ENCODE measurements around the gene WFIKKN1.
"Not testable (repeated sequence)": the region's sequence is repeated elsewhere in the genome, so short reads cannot be mapped to it uniquely, and the experiment has no call there.

WFIKKN1 gene

DNA sequence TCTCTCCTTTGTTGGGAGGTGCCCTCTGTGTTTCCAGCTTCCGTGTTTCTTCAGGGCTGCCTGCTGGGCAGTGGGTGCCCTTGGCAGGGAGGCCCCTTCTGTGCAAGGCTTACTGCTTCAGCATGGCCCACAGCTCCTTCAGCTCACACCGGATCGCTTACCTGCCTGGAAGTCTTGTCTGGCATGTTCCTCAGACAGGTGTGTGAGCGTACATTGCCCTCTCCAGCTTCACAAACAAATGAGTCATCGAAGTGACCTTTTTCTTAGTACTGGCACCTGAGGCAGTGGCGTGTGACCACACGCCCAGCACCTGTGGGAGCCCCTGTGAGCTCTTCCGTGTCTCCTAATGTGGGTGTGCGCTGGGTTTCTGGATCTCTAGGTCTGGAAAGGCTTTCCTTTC lies 37.4 kb upstream of the WFIKKN1 start:
- DNase-seq = no peak

DNA sequence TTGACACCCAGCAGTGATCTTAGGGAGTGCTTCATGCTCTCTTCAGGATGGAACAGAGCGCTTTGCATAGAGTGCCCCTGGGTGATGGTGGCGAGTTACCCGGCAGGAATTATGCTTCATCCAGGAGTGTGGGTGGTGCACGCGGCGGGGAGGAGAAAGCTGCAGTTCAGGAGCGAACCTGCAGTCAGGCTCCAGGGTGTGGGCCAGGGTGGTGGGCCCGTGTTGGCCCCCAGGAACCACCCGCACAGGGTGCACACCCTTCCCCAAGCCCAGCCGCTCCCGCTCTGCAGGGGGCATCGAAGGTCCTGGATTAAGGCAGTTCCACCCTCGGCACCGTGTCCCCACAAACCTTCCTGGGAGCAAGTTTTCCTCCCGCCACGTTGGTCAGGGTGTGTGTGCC lies 37.0 kb upstream of the WFIKKN1 start:
- no peak for DNase-seq

DNA sequence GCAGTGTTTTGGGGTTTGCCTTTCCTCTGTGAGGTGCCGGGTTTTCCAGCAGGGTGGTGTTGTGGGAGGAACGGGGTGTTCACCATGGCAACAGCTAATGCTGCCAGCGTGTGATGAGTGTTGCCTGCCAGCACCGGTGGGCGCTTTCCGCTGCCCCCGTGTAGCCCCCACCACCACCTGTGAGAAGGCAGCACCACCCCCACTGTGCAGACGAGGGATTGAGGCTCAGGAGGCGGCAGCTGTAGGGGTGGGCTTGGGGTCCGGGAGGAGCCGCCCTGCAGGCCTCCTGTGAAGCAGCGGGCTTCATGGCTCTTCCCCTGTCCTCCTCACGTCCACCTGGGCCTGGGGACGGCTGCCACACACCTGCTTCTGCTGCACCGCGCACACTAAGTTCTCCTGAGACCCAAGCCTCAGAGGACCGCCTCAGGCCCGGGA lies 35.7 kb upstream of the WFIKKN1 start:
- no peak for DNase-seq

DNA sequence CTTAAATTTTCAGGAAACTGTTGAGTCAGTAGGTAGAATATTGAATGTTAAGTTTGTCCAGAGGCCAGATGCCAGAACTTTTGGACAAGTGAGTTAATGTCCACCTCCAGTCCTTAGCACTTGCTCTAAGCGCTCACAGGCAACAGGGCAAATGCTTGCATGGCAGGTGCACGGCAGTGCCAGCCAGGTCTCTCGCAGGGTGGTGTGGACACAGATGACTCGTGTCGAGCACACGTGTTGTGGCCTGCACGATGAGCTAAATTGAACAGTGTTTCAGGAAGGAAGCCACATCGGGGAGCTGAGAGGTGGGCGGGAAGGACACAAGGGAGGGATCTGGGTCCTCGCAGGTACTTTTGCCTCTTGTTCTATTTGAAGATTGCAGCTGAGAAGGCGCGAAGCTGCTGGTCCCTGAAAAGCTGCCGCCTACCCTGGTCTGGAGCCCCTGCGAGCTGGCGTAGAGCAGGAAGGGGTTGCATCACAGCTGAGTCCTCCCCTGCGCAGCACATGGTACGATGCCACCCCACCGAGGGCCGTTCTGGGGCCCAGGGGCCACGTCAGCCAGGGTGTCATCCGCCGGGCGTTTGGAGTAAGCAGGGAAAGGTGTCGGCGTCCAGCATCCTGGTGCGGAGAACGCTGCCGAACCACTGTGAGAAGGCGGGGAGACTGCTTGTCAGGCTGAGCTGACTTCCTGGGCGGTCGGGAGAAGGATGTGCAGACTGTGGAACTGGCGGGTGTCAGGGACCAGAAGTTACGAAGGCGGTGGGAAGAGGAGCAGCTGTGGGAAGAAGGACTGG lies 34.6 kb upstream of the WFIKKN1 start:
- DNase-seq = no peak

DNA sequence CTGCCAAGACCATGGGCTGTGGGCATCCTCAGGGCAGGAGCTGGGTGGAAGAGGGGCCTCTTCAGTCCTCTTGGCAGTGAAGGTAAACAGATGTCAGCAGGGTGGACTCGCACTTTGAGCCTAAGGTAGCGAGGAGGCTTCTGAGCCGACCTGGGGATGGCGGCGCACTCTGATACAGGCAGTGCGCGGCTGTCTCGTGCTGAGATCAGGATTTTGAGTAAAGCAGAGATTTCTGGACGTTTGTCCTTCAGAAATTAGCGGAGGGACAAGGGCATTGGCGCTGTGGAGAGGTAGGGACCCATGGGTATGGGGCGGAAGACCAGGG lies 34.1 kb upstream of the WFIKKN1 start:
- no peak for DNase-seq

DNA sequence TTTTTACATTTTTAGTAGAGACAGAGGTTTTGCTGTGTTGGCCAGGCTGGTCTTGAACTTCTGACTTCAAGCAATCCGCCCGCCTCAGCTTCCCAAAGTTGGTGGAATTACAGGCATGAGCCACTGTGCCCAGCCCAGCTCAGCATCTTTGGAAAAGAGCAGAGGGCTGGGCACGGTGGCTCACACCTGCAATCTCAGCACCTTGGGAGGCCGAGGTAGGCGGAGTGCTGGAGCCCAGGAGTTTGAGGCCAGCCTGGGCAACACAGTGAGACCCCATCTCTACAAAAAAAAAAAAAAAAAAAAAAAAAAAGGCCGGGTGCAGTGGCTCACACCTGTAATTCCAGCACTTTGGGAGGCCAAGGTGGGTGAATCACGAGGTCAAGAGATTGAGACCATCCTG lies 33.1 kb upstream of the WFIKKN1 start:
- not testable (repeated sequence) for DNase-seq

DNA sequence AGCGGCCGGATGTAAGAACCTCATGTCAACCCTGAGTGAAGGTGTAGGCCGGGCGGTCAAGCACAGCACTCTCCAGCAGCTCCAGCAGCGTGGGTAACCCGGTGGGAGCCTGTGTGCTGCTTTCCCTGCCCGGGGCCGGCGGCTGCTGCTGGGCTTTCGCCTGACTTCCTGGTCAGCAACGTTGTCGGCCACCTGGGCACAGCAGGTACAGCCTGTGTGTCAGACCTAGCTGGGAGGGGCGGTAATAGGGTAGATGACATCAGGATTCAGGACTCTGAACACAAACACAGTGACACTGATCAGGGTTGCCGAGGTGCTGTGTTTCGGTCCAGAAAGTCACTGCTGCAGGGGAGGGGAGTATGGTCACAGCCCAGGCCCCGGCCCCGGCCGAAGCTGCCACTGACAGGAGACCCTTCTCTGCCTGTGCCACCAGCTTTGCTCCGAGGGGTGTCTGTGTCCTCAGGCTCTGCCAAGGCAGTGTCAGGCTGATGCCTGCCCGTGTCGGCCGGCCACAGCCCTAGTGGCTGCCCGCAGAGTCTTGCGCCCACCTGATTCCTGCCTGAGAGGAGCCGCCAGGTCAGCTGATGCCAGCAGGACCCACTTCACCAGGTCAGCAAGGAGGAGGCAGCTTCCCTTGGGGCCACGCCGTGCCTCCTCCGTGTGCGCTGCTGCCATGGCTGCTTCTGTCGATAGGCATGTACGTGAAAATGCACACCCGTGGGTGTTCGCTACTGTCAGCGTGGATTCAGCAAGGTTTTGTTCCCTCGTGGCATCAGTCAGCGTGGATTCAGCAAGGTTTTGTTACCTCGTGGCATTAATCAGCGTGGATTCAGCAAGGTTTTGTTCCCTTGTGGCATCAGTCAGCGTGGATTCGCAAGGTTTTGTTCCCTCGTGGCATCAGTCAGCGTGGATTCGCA lies 31.7 kb upstream of the WFIKKN1 start:
- DNase-seq = no peak

DNA sequence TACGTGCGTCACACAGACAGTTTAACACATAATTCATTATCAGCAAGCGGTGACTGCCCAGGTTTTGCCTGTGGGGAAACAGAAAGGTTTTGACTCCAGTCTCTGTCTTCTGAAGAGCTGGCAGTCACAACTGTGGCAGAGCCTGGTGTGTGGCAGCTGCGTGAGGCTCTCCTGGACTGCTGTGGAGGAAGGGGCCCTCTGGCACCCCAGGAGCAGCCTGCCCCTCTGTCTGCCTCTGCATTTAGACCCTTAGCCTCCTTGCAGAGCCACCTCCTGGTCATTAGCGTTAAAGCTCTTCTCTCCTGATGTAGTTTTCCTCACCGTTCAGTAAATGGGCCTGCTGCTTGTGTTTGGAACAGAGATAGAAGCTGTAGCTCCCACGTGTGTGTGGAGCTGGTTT lies 30.0 kb upstream of the WFIKKN1 start:
- DNase-seq = no peak

DNA sequence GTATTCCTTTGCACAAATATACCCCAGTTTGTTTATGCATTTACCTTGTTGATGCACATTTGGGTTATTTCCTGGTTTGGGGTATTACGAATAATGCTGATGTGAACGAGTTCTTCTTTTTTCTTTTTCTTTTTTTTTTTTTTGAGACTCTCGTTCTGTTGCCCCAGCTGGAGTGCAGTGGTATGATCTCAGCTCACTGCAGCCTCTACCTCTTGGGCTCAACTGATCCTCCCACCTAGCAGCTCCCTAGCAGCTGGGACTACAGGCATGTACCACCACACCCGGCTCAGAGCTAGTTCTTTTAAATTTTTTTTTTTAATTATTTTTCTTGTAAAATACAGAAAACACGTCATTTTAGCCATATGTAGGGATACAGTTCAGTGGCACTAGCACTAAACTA lies 26.9 kb upstream of the WFIKKN1 start:
- DNase-seq = no peak

DNA sequence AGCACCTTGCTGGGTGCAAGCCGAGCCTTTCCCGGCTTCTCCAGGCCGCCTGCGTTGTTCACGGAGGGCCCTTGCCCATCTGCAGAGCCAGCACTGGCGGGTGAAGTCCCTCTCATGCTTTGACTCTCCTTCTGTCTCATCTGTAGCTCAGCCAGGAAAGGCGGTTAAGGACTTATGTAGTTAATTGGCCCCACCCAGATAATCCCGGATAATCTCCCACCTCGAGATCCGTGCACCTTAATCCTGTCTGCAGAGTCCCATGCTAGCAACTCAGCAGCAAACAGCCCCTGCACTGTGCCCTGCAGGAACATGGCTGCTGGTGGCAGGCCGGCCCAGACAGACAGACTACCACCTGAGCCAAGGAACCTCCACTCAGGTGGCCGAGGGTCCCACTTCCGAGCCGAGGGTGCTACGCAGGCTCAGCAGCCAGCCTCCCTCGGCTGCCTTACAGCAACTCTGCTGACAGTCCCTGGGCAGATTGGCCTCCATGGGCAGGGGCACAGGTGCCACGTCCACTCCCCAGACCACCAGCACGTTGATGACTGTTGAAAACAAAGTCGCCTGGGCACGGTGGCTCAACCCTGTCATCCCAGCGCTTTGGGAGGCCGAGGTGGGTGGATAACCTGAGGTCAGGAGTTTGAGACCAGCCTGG lies 24.0 kb upstream of the WFIKKN1 start:
- DNase-seq = no peak

DNA sequence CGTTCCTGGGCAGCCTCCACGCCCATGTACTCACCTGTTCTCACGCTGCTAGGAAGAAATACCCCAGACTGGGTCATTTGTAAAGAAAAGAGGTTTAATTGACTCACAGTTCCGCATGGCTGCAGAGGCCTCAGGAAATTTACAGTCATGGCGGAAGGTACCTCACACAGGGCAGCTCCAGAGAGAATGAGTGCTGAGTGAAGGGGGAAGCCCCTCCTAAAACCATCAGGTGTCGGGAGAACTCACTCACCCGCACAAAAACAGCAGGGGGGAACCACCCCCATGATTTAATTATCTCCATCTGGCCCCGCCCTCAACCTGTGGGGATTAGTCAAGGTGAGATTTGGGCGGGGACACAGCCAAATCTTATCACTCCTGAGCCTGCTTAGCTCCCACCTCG lies 22.8 kb upstream of the WFIKKN1 start:
- no peak for DNase-seq

DNA sequence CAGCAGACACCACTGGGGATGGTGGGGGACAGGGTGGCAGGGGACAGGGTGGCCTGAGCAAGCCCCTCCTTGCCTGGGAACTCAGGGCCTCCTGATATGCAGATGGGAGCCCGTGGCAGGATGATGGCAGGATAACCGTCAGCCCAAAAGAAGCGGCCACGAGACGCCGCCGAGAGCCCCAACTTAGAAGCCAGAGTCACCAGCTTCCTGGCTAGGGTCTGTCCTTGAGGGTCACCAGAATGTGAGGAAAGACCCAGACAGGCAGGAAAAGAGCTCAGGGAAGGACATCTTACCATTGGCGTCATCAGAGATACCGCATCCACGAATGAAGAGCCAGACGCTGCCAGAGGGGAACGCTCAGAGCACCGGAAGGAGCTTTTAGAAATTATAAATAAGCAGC lies 21.5 kb upstream of the WFIKKN1 start:
- no peak for DNase-seq

DNA sequence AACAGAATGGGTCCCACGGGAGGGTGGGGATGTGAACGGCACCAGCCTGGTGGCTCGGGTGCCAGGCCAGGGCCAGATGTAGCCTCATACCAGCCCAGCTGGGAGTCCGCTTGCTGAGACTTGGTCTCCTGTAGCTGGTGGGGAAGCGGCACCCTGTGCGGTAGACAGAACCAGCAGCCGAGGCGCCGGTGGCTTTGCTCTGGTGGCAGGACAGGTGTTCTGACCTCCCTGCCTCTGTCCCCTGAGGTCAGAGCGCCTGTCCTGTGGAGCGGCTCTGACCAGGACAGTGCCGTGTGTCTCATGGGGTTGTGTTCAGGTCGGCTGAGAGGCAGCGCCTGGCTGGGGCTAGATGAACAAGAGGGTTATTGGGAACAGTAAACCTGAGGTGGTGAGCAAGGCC lies 20.8 kb upstream of the WFIKKN1 start:
- no peak for DNase-seq

DNA sequence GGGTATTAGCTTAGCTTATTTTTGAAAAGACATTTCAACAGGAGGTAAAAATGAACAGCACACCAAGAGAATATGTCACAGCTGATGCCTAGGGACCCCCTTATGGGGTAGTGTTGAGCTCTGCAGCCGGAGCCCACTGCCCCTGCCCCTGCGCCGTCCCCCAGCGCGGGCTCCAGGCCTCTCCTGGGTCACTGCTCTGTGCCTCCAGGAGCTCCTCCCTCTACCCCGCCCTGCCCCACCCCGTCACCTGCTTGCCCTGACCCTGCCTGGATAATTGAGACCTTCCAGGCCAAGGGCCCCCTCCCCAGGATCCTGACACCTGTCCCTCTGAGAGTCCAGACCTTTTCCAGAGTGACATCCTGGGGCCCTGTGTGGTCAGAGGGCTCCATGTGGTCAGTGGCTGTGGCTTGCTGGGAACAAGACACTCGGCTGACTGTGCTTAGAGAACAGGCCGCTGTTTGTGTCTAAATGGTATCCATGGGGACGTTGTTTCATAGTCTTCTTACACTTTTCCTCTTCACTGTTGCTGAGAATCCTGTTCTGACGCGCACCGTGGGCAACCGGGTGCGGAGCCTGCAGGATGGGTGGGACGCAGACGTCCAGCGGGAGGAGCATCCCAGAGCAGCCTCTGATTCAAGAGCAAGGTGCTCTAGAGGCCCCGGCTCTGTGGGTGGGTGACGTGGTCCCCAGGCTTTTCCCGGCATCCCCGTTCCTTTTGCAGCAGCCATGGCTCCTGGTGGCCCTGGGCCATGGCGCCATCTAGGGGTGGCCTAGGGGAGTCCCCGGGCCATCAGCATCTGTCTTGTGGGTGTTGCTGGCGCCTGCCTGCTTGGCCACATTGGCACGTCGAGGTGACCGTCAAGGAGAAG lies 20.0 kb upstream of the WFIKKN1 start:
- DNase-seq = no peak

DNA sequence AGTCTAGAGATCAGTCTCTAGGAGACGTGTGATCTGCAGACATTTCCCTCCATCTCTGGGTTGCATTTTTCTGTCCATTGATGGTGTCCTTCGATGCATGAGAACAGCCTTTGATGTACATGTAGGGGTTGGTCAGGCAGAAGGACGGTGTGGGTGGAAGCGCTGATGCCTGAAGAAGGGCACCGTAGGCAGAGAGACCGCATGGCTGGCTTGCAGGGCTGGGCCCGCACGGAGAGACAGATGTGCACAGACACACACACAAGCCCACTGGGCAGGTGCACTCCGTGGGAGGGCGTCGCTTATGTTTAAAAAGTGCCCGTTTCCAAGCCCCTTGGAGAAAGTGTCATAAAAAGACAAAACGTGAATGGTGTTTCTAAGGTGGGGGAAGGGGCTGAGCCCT lies 15.7 kb upstream of the WFIKKN1 start:
- no peak for DNase-seq

DNA sequence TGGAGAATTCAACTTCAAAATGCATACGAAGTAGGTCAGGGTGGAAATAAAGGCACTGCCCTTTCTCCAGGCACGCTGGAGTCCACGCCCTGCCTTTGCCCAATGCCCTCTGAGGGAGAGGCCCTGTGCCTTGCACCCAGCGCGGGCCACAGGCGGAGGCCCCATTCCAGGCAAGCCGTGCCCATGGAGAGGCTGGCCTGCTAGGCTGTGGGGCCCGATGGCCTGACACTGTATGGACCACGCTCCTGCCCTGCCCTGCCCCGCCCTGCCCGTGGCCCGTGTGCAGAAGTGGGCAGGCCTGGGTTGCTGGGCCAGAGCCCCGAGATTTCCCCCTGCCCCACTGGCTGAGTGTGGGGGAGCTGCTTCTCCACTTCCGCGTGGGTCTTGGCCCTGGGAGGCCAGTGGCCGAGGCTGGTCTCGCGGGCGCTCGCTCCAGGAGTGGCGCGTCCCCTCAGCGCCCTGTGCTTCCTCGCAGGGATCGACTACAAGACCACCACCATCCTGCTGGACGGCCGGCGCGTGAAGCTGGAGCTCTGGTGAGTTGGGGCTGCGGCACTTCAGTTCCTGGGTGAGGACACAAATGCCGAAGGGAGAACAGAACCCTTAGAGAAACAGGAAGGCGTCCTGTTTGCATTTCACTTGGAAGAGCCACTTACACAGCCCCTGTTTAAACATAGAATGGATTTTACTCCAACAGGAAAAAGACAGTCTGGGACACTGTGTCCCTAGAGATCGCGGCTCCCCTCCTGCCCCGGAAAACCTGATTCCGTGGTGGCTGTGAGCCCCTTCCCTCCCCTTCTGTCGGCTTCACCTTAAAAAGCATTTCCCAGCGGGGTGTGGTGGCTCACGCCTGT lies 13.8 kb upstream of the WFIKKN1 start:
- no peak for DNase-seq

DNA sequence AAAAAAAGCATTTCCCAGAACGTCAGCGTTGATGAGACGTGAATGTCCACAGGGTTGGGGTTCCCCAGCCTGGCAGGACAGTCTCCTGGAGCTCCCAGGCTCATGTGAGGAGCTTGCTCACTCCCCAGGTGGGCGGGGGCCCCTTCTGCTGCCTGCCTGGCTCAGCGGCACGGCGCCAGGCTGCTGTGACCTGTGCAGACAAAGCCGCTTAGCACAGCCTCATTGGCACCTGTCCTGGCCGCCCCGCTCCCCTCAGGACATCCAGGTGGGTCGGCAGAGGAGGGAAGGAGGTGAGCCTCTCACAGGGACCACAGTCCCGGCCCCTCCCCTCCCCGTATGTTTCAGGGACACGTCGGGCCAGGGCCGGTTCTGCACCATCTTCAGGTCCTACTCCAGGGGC lies 12.9 kb upstream of the WFIKKN1 start:
- no peak for DNase-seq

DNA sequence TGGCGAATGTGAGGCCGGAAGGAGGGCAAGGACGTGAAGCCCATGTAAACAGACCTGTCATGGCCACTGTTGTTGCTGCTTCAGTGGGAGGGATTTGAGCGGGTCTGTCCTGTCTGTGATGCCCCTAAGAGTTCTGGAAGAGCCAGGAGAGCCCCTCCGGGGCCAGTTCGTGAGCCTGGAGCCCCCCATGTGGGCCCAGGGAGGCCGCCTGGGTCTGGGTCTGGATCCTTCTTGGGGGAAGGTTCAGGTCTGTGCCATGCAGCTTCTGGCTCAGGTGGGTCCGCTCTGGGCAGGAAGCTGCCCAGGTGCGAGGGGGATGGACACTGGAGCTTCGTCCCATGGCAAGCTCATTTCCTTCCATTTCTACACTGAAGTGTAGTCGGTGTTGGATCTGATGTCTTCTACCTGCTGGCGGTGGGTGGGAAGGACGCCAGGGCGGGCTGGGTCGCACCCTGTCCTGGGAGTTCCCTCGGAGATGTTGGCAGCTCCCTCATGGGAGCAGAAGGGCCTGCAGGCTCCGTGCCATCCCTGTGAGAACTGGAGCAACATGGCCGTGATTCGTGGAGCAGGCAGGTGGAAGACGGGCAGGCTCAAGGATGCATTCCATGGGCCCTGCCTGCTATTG lies 11.2 kb upstream of the WFIKKN1 start:
- DNase-seq = no peak

DNA sequence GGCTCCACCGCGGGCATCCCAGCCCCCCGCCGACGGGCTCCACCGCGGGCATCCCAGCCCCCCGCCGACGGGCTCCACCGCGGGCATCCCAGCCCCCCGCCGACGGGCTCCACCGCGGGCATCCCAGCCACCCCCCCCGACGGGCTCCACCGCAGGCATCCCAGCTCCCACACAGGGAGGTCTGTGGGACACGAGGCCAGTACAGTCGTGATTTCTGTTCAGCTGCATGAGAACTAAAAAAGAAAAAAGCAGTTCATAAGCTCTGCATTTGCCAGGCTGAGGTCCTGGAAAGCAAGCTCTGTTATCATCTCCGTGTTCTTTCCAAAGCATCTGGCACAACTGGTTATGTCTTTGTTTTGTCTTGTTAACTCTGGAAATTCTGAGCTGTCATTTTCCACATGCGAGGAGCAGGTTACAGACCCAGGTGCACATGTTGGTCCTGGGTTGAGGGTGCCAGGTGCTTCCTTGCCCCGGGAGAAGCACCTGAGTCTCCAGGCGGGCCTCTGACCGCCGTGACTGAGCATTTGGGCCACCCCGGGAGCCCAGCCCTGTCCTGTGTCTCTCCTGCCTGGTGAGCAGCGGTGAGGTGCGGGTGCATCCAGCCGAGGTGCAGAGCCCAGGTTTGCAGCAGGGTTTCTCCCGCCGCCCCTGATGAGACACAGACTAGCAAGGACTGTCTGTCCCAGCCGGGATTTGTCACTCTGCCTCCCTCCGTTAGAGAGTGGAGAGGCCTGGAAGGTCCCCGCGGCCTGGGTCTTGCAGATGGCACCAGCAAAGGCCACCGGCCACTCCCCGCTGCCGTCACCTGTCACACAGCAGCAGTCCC lies 9.9 kb upstream of the WFIKKN1 start:
- no peak for DNase-seq
